EH (cell line): ENCODE measurements around the gene ALPK1.
"Not testable (repeated sequence)": the region's sequence is repeated elsewhere in the genome, so short reads cannot be mapped to it uniquely, and the experiment has no call there.

ENCODE experiments used
- DNase-seq: peaks from one replicate; pipeline ENCODE4 v3.0.0-alpha.2; 2015; ENCODE audit warnings: low read depth

Gene ALPK1

DNA sequence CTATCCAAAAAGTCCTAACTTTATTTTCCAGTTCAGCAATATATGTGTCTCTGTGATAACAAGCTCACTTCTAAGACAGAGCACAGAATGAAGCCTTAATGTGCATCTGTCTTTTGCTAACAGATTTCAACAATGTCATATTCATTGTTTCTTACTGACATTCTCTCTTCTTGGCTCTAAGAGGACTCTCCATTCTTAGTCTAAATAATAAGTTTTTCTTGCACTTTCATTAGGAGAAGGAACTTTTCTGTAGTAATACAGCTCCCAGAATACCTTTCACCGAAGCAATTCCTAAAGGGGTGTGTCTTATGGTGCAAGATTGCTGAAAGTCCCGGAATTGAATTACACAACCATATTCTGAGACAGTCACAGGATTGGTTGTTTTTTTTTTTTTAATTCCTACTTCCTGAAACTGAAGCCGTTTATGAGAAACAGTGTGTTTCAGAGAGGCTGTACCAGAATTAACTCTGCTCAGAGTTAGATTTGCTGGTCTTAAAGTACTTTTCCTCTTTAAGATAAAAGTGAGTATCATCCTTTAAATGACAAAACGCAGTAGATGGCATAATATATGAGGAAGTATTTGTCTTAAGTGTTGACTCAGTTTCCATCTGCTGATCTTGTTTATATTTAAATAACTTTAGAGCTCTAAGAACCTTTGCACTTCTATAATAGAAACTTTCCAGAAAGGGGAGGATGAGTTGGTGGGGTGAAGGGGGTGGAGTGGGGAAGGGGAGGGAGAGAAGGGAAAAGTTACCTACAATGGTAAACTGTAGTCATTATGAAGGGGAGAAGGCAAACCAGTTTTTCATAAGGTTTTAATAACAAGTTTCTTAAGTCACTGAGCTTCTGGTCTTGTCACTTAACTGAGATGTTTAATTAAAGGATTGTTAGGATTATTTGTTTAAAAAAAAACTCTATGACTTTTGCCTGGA is at the start of gene ALPK1:
Gene ALPK1, plus strand, starts transcription at position 421 of the 932 bp plus-strand sequence.
- peak; percentile 89 for DNase-seq

DNA sequence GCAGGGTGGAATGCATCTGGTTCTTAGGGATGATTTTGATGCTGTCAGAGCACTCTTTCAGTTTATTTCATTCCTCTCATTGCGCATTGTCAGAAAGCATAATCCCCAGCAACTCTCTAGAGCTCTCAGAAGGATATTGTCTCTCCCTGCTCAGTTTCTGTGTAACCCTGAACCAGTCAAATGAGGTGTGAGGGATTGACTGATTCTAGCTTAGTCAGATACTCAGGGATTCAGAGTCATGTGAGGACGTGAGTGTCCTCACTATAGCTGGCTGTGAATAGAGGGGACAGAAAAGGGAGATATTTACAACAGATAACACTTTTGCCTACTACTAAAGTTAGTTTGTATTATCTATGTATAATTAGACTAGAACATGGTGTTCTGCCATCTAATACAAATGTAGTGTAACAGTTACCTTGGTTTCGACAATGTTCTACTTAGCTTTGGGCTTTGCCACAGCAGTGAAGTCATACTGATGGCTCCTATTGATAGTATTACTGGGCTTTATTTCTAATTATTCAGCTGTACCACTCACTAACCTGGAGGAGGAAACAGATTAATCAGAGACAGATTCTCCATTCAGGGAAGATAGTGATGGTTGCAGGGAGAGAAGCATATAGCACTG is 46.0 kb upstream of the ALPK1 start:
- DNase-seq = no peak

DNA sequence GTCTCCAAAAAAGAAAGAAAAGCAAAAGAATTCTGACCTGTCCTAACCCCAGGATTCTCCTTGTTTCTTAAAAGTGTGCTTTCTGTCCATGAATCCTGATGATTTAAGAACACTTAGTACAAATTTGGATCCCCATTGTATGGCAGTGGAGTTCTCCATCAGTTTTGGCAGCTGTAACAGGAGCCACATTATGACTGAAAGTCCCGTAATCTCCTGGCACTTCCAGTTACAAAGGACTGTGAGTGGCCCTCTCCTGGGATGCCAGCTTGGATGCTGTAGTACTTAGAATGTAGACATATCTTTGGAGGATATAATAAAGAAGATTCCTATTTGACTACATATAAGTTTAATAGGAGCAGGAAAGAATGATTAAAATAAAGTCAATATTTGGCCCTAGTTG is 44.9 kb upstream of the ALPK1 start:
- DNase-seq = no peak

- DNase-seq = peak; percentile 6
Observed at GRCh38 chr4:112253382-112254000, 43.7 kb upstream of the ALPK1 start.

DNA sequence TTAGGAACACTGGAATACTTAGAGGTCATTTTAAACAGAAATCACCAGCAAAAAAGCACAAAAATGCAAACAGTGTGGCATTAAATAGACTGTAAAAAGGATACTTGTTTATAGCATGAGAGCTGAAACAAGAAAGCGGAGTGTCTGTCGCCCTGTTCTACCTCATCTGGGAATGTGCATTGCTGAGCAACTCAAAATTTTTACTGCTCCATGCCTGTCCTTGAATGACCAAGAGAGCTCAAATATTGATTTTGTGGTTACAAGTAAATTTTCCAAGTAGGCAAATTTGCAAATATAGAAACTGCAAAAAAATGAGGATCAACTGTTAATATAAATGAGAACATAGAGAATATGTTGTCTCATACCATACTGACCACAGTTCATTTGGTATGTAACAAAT is 40.1 kb upstream of the ALPK1 start:
- DNase-seq = no peak

GRCh38 chr4:112266823-112267222 is 30.3 kb upstream of the ALPK1 start:
- peak; percentile 35 for DNase-seq

- no peak for DNase-seq
Observed at GRCh38 chr4:112270051-112270450, 27.1 kb upstream of the ALPK1 start.

DNA sequence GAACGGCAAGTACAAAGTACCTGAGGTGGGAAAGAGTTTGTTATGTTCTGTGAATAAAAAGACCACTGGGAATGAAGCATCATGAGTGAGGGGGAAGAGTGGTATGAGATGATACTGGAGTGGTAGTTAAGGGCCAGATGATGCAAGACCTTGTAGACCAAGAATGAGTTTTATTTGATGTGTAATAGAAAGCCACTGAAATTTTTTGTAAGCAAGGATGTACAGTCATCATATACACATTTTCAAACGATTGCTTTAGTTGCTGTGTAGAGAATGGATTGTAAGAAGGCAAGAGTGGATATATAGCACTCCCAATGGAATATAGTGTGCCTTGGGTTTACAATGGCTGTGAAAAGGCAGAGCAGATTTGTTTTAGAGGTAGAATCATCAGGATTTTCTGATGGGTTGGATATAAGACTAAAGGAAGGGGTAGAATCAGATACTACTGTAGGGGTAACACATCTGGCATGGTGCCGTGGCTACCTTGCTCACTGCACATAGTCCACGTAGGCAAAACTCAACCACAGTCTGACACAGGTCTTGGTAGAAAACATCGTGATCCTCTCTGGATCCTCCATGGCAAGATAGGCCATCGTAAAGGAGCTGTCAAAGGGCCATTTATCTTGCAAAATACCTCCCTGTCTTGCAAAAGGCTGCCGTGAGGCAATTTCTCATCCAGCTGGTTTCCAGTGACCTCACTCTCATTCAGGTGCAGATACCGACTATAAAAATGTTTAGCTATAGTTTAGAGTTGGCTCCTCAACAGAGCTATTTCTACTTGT is 26.3 kb upstream of the ALPK1 start:
- DNase-seq = peak; percentile 80

DNA sequence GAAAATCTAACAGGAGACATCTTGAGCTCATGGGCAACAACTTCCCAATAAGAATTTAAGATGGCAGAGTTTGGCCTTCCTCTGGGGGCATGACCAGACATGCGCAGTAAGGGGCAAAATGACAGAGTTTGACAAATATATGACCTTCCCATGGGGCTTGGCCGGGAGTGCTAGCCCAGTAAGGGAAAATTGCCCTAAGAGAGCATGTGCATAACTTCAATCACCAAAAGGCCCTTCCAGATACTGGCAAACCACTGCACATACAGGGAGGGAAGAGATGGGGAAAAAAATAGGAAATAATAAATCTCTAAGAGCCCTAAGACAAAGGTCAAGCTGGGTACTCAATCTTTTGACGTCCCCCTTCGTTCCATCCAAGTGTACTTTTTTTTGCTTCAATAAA is 24.9 kb upstream of the ALPK1 start:
- DNase-seq = no peak

DNA sequence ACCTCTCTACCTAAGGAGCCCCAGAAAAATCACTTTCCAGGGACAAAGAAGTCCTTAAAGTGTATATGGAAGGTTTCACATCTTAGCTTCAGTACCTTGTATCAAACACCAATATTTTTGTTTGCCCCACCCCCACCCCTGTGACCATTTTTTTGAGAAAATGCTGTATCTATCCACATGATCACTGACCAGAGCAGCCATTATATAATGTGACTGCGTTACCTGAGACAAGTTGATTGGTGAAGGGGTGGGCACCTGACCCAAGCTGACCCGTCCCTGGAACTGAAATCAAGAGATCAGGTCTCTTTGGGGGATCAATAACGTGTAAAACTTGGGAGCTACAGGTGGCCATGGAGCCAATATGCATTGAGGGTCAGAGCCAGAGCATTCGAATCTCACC is 22.2 kb upstream of the ALPK1 start:
- DNase-seq = no peak

DNA sequence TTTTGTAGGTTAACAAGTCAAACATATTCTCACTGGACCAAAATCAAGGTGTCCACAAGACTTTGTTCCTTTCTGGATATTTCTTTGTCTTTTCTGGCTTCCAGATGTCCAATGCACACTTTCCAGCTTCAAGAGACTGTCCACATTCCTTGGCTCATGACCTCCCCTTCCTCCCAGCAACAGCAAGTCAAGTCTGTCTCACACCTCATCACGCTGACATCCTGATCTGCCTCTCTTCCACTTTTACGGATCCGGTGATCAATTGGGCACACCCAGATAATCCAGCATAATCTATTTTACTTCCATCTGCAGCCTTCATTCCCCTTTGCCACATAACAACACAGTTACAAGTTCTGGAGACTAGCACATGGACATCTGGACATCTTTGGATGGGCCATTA is 21.1 kb upstream of the ALPK1 start:
- no peak for DNase-seq

- no peak for DNase-seq
Observed at GRCh38 chr4:112277220-112277619, 19.9 kb upstream of the ALPK1 start.

DNA sequence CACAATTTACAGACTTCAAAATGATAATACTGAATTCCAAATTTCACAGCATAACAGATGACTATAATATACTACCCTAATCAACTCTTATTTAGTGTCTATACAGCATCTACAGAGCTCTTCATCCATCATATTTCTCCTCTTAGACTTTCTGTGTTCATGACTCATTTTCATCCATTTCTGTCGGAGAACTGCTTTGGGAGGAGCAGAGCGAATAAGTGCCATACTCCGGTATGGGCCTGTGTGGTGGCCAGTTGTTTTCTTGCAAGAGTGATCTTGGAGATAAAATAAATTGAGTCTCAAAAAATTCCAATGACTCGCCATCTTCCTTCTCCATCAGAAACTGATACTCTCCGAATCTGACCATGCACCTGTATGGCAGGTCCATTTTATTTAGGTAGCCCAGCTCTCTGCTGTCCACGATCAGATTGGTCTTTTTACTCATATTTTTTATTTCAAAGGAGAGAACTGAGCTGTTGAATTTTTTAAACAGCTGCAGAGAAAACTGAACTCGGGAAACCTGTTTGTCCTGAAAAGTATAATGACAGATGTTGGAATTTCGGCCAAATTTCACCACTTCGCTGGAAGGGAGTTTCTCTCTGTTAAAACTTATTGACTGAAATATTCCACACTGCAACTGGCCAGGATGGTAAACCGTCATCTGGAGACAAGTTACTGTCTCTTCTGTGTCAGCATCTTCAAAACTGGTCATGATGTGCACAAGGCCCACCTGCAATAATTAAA is 19.3 kb upstream of the ALPK1 start:
- DNase-seq = no peak

DNA sequence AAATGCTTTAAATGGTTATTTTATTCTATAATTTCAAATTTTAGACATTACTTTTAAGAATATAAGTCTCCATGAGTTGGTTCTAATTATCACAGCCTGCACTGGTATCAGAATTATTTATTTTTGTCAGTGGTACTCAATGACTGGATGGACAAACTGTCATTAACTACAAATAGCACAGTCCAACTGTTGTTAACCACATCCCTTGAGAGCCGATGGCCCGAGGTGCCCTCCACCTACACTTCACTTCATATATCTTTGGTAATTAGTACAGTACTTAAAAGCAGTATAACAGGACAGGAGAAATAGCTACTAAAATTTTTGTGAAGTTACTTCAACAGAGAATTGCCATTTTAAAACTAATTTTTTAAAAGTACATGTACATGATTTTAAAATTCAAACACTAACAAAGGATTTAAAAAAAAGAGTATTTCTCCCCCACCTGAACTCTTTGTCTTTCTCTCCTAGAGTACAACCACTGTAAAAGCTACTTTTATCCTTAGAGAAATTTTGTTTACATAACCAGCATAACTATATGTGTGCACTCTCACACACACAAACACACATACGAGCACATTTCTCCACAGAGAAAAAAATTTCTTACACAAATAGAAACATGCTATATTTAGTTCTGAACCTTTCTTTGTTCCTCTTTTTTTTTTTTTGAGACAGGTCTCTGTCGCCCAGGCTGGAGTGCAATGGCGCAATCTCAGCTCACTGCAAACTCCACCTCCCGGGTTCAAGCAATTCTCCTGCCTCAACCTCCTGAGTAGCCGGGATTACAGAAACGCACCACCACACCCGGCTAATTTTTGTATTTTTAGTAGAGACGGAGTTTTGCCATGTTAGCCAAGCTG is 17.9 kb upstream of the ALPK1 start:
- DNase-seq = peak; percentile 3

- DNase-seq = peak; percentile 15
Observed at GRCh38 chr4:112279882-112280315, 17.3 kb upstream of the ALPK1 start.

DNA sequence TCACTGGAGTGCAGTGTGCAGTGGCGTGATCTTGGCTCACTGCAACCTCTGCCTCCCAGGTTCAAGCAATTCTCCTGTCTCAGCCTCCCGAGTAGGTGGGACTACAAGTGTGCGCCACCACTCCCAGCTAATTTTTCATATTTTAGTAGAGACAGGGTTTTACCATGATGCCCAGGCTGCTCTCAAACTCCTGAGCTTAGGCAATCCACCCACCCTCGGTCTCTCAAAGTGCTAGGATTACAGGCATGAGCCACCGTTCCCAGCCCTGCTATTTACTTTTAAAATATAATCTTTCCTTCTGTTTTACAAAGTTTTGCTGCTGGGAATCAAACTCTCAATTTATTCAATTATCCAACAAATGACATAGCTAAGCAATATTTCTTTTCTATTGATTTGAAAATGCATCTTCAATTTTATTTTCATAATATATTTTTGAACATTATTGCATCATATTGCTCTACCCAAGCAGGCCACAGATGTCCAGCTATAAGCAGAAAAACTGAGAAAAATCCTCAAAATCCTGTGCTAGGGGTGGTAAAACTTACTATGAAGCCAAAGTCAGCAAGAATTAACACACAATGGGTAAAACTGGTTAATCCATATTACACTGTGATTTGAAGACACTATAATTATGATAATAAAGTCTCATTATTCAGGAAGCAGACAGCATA is 16.6 kb upstream of the ALPK1 start:
- no peak for DNase-seq

GRCh38 chr4:112281895-112282398 is 15.2 kb upstream of the ALPK1 start:
- not testable (repeated sequence) for DNase-seq

DNA sequence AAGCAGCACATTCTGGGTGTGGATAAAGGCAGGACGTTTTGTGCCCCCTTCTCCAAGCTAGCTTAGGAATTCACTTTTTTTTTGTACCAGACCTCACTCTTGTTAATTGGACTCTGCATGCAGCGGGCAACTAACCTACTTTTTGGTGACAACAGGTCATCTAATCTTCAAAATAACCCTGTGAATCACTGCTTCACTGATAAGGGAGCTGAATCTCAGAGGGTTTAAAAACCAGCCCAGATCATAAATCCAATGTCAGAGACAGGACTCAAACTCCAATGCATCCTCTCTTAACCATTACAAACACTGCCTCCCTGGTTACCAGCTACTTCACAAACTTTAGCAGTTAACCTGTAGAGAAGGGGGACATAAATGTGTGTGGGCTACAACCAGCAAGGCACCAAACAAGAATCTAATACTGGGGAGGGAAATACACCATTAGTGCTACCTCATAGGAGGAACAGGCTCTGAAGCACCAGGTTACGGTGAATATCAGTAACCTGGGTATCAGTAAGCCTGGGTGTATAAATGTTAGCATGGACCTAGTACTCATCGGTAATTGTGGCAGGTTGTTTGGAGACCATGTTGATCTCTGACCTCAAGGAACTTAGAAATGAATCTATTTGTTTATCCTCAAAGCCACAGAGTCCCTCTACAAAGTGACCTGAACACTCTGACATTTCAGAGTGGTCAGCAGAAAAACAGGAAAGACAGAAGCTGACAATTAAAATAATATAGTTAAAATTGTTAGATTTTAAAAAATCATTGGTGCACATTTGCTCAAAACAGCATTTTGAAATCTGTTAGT is 14.1 kb upstream of the ALPK1 start:
- no peak for DNase-seq

GRCh38 chr4:112284166-112284565 is 13.0 kb upstream of the ALPK1 start:
- DNase-seq = peak; percentile 24
